Subcutaneous adipose tissue (tissue), 4 donors: ENCODE data around the gene MNT. TPM values are rescaled to one million over a fixed set of nuclear protein-coding genes. Genes with fewer than 3 reads are reported as not detected.

Experiments used
- total RNA-seq, 4 donors: library from RNA; depleted of rRNA; stranded (reverse); fragments of >200 nt; gene quantifications; one replicate each; pipeline ENCODE4 v1.1.0, GENCODE V29; 2016
- TF ChIP-seq, protein P1 (sequence below): fragments of 450-650 bp; IDR thresholded peaks from one replicate; pipeline ENCODE4 v1.5.1; 2016; ENCODE audit warnings: low read depth, mild to moderate bottlenecking, control low read depth, antibody characterized with exemption, moderate library complexity

The MNT gene
- total RNA-seq, 4 donors from 2014 or later, result 7.0 to 10.8 (median 9.8) TPM

DNA sequence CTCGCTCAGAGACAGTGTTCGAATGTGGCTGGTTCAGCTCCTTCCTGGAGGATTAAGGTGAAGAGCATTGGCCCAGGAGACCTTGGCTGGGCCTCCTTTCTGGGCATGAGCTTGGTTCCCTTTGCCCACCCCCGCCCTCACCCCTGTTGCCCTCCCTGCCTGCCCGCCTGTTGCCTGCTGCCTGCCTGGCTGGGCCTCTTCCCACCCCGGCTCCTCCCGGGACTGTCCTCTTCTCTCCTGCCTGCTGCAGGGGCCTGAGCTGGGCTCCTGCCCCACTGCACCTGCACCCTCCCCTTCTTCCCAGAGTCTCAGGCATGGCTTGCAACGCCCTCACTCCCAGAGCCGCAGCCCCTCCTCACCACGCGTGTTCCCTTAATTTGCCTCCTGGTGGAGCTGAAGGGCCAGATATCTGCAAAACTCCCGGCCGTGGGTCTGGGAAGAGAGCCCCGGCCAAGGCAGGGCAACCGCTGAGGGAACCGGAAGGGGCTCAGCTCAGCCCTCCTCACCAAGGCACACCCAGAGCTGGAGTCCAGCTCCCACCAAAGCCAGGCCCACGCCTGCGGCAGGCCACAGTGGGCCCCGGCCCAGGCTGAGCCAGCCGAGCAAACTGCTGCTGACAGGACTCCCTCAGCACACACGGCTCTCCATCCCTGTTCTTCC is 31.2 kb downstream of the MNT start:
- TF ChIP-seq, protein P1, sequence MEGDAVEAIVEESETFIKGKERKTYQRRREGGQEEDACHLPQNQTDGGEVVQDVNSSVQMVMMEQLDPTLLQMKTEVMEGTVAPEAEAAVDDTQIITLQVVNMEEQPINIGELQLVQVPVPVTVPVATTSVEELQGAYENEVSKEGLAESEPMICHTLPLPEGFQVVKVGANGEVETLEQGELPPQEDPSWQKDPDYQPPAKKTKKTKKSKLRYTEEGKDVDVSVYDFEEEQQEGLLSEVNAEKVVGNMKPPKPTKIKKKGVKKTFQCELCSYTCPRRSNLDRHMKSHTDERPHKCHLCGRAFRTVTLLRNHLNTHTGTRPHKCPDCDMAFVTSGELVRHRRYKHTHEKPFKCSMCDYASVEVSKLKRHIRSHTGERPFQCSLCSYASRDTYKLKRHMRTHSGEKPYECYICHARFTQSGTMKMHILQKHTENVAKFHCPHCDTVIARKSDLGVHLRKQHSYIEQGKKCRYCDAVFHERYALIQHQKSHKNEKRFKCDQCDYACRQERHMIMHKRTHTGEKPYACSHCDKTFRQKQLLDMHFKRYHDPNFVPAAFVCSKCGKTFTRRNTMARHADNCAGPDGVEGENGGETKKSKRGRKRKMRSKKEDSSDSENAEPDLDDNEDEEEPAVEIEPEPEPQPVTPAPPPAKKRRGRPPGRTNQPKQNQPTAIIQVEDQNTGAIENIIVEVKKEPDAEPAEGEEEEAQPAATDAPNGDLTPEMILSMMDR, result no peak

DNA sequence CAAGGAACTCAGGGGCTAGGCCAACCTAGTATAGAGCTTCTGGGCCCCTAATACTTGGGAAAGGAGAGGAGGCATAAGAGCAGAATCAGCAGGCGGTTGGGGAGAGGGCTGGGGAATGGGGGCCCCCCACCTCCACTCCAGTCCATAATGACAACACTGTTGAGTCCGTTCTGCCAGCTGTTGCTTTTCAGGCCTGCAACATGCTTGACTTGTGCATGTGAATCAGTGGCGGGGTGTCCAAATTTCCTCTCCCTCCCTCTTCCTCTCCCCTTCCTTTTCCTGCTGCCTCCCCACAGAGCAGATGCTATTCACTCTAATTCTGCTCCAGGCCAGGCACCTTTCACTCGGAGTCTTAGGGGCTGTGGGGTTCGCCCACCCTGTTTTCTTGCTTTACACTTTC is 31.8 kb downstream of the MNT start:
- TF ChIP-seq, protein P1, result no peak

DNA sequence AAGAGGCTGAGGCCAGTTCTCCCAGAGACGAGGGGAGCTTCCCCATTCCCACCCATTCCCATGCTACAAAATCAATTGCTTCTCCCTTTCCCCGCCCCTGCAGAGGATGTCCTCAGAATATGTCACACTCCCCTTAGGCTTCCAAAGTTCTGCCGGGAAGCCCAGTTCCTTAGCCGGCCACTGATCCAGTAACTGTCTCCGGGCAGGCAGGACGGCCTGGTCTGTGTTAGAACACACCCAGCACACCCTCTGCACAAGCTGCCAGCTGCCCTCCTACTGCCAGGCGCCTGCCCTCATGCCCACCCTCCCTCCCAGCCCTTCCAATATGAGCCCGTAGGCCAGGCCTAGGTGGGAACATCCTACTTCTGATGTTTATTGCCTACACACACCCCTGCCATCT is 32.5 kb downstream of the MNT start:
- TF ChIP-seq, protein P1, result no peak

- TF ChIP-seq, protein P1, result no peak
Measured at GRCh38 chr17:2366747-2367494, 33.9 kb downstream of the MNT start.

- TF ChIP-seq, protein P1, result no peak
Measured at GRCh38 chr17:2365132-2365531, 35.7 kb downstream of the MNT start.

- TF ChIP-seq, protein P1, result no peak
Measured at GRCh38 chr17:2364763-2365116, 36.1 kb downstream of the MNT start.

GRCh38 chr17:2363851-2364762 is 36.8 kb downstream of the MNT start:
- TF ChIP-seq, protein P1, result no peak
